HepG2 (cell line): Measurements from ENCODE around the gene TENM3. TPM values are rescaled to one million over a fixed set of nuclear protein-coding genes. Genes with fewer than 3 reads are reported as not detected.

Experiments used
- ATAC-seq: fragments of 200-7000 bp; cut with Tn5 transposase; 3 replicates; pipeline ENCODE4 v1.9.1; 2020; ENCODE audit warnings: mild to moderate bottlenecking, moderate library complexity
- BruUV-seq: library from RNA; stranded (reverse); fragments of 400-500 nt; replicated peaks from 2 replicates; lab custom pipeline; 2021; lab: Mats Ljungman, UMichigan
- CTCF ChIA-PET: fragments of 300-600 bp; formaldehyde crosslinking; extraction: SDS; loops from one replicate; lab custom pipeline; 2021; ENCODE audit warnings: low total read pairs, inconsistent platforms, low intra/inter-chr PET ratio; lab: Yijun Ruan, JAX
- POLR2A ChIA-PET: fragments of 350-600 bp; sonication (Branson Sonifier 250); formaldehyde crosslinking; loops from one replicate; lab custom pipeline; 2020; ENCODE audit warnings: antibody characterized with exemption, inconsistent platforms; lab: Yijun Ruan, JAX
- DNase-seq: peaks from one replicate; pipeline ENCODE4 v3.0.0-alpha.2; 2015; ENCODE audit warnings: low spot score
- FAIRE-seq: peaks from 3 replicates; lab custom pipeline; 2011; peaks lifted over from hg19 to GRCh38; lab: Jason Lieb, UNC
- H2AFZ ChIP-seq: one replicate; pipeline ENCODE4 v1.6.1; 2011; ENCODE audit warnings: low read length, inconsistent platforms
- H3K27ac ChIP-seq: fragments of 300-600 bp; 3 replicates; pipeline ENCODE4 v1.8.0; 2011; ENCODE audit warnings: mixed run types, mild to moderate bottlenecking, mixed read lengths, low read length, inconsistent platforms; ENCODE audit not compliant: insufficient read depth; ENCODE audit errors: extremely low read length
- H3K27me3 ChIP-seq, 2 experiments: fragments of 200-600 bp in 1 of 2; 2 replicates in 1 of 2; 3 replicates in 1 of 2; pipeline versions ENCODE4 v1.6.0 to v1.8.0; 2011; ENCODE audit warnings: low read length in 2 of 2, mild to moderate bottlenecking in 2 of 2, moderate library complexity in 2 of 2, inconsistent platforms in 1 of 2; ENCODE audit not compliant: insufficient read depth in 2 of 2, control insufficient read depth in 1 of 2
- H3K36me3 ChIP-seq, 2 experiments: fragments of 200-600 bp in 1 of 2; replicated peaks in 1 of 2; 2 replicates in 1 of 2; 3 replicates in 1 of 2; pipeline versions ENCODE4 v1.5.1 to v1.8.0; 2011; ENCODE audit warnings: low read length in 2 of 2, inconsistent platforms in 1 of 2; ENCODE audit not compliant: insufficient read depth in 2 of 2, control insufficient read depth in 1 of 2
- H3K4me1 ChIP-seq: 2 replicates; pipeline ENCODE4 v1.5.1; 2012; ENCODE audit warnings: low read length, inconsistent platforms; ENCODE audit not compliant: insufficient read depth
- H3K4me2 ChIP-seq: 2 replicates; pipeline ENCODE4 v1.6.0; 2011; ENCODE audit warnings: low read depth, low read length, inconsistent platforms
- H3K4me3 ChIP-seq, 3 experiments: fragments of 200-600 bp in 1 of 3; sonication (generic), shearing (Covaris generic) in 1 of 3; replicated peaks in 1 of 3; 2 replicates each; pipeline ENCODE4 v1.5.1; 2011 to 2016; ENCODE audit warnings: low read length in 3 of 3, inconsistent platforms in 2 of 3, low read depth in 2 of 3, mild to moderate bottlenecking in 2 of 3, control low read depth in 1 of 3, mixed read lengths in 1 of 3; ENCODE audit not compliant: insufficient read depth in 1 of 3
- H3K79me2 ChIP-seq: one replicate; pipeline ENCODE4 v1.6.1; 2011; ENCODE audit warnings: low read length, inconsistent platforms; ENCODE audit not compliant: insufficient read depth
- H3K9ac ChIP-seq: 2 replicates; pipeline ENCODE4 v1.6.0; 2011; ENCODE audit warnings: mild to moderate bottlenecking, low read depth, low read length, inconsistent platforms; ENCODE audit not compliant: insufficient read depth
- H3K9me3 ChIP-seq: 2 replicates; pipeline ENCODE4 v1.5.1; 2012; ENCODE audit warnings: mild to moderate bottlenecking, low read length
- H4K20me1 ChIP-seq: 2 replicates; pipeline ENCODE4 v1.6.0; 2011; ENCODE audit warnings: inconsistent platforms, mild to moderate bottlenecking, low read length, moderate library complexity; ENCODE audit not compliant: insufficient read depth
- JUNB ChIP-seq: sonication (generic); formaldehyde crosslinking; IDR thresholded peaks from 2 replicates; pipeline ENCODE4 v1.8.0; 2022; ENCODE audit warnings: missing genetic modification reagents, mild to moderate bottlenecking, borderline replicate concordance
- KAT8 ChIP-seq: IDR thresholded peaks from 2 replicates; pipeline ENCODE4 v1.6.1; 2016; ENCODE audit warnings: missing genetic modification reagents, missing compliant biosample characterization
- THYN1 ChIP-seq: sonication (generic); formaldehyde crosslinking; IDR thresholded peaks from 2 replicates; pipeline ENCODE4 v1.8.1; 2023; ENCODE audit warnings: low read depth, mild to moderate bottlenecking, moderate library complexity, missing genetic modification reagents, borderline replicate concordance
- TRIM24 ChIP-seq: sonication (generic); formaldehyde crosslinking; IDR thresholded peaks from 2 replicates; pipeline ENCODE4 v1.8.0; 2022; ENCODE audit warnings: mild to moderate bottlenecking, missing genetic modification reagents
- ZBTB1 ChIP-seq: sonication (generic); formaldehyde crosslinking; IDR thresholded peaks from 2 replicates; pipeline ENCODE4 v1.4.0; 2020; ENCODE audit warnings: missing genetic modification reagents, borderline replicate concordance
- ZFY ChIP-seq: sonication (generic); formaldehyde crosslinking; IDR thresholded peaks from 2 replicates; pipeline ENCODE4 v1.4.0; 2020; ENCODE audit warnings: missing genetic modification reagents
- ZNF143 ChIP-seq: sonication (generic); formaldehyde crosslinking; IDR thresholded peaks from 2 replicates; pipeline ENCODE4 v1.4.0; 2020; ENCODE audit warnings: missing genetic modification reagents
- ZNF30 ChIP-seq: sonication (generic); formaldehyde crosslinking; IDR thresholded peaks from 2 replicates; pipeline ENCODE4 v1.5.0; 2020; ENCODE audit warnings: mild to moderate bottlenecking, missing genetic modification reagents
- ZNF335 ChIP-seq: sonication (generic); formaldehyde crosslinking; IDR thresholded peaks from 2 replicates; pipeline ENCODE4 v1.4.0; 2020; ENCODE audit warnings: missing genetic modification reagents
- ZNF530 ChIP-seq: sonication (generic); formaldehyde crosslinking; IDR thresholded peaks from 2 replicates; pipeline ENCODE4 v1.5.0; 2020; ENCODE audit warnings: low read depth, mild to moderate bottlenecking, missing genetic modification reagents
- ZNF558 ChIP-seq: sonication (generic); formaldehyde crosslinking; IDR thresholded peaks from 2 replicates; pipeline ENCODE4 v1.9.0; 2022; ENCODE audit warnings: mild to moderate bottlenecking, missing genetic modification reagents, borderline replicate concordance
- WGBS: methylation state at CpG from one replicate; pipeline ENCODE4 v1.1.6; 2017; ENCODE audit warnings: low lambda C conversion rate; 5-methylcytosine and 5-hydroxymethylcytosine counted together
- in situ Hi-C: cut with HindIII; loops from 2 replicates; pipeline ENCODE4 v1.10.0; 2017; ENCODE audit warnings: low pct_unique_long_range_greater_than_20kb; ENCODE audit not compliant: extremely low pct_ligation_motif_present
- intact Hi-C: fragments of 100-400 bp; cut with micrococcal nuclease; formaldehyde crosslinking; loops from one replicate; pipeline ENCODE4 v1.10.0; 2022; ENCODE audit not compliant: unreplicated experiment
- polyA plus RNA-seq, 8 experiments: library from polyadenylated mRNA; depleted of rRNA in 3 of 8; stranded (reverse) in 7 of 8; unstranded in 1 of 8; fragments of >200 nt; fragmentation: Illumina TruSeq in 4 of 8; extraction: Trizol in 4 of 8; gene quantifications; 2 replicates each; pipeline versions ENCODE4 v1.2.1 to v1.2.3, GENCODE V29; 2011 to 2016; ENCODE audit warnings: low read depth in 4 of 8, missing spikeins in 1 of 8, mixed read lengths in 1 of 8; ENCODE audit not compliant: insufficient read depth in 1 of 8
- total RNA-seq, 5 experiments: library from RNA; depleted of rRNA; stranded (reverse); fragments of >200 nt; fragmentation: Illumina TruSeq; extraction: Trizol; gene quantifications; 2 replicates each; pipeline ENCODE4 v1.2.3, GENCODE V29; 2016; ENCODE audit warnings: low read depth in 1 of 5
- TF ChIP-seq, protein P1 (sequence below): sonication (generic); formaldehyde crosslinking; conservative IDR thresholded peaks from 2 replicates; pipeline ENCODE4 v1.8.0; 2022; ENCODE audit warnings: mild to moderate bottlenecking, moderate library complexity, missing genetic modification reagents
- TF ChIP-seq, protein P2 (sequence below): sonication (generic); formaldehyde crosslinking; IDR thresholded peaks from 2 replicates; pipeline ENCODE4 v1.9.0; 2022; ENCODE audit warnings: missing genetic modification reagents, mild to moderate bottlenecking, borderline replicate concordance

TENM3 gene
- total and polyA plus RNA-seq, 2 of the 13 experiments (the other 11 are each of a cell fraction or from before 2014, with no cell fraction given) = 0.04 TPM; not detected in 1

DNA sequence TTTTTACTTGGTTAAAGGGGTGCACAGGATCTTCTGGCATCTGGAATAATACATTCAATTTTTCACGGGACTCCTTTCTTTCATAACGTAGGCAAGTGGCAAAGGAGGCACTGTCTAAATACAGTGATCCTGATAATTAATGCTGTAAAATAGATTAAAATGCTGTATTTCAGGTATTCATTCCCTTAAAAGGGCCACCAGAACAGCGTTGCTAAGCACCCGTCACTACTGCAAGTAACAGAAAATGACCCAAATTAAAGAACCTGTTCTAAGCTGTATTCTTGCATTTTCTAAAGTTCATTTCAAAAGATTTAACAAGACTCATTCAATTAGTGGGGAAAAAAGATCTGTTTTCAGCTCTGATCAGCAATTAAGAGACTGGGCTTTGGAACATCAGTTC is 208.2 kb downstream of the TENM3 start:
- H3K9me3 ChIP-seq = no peaks in the 10 kb centered on the region
- TF ChIP-seq, protein P1, sequence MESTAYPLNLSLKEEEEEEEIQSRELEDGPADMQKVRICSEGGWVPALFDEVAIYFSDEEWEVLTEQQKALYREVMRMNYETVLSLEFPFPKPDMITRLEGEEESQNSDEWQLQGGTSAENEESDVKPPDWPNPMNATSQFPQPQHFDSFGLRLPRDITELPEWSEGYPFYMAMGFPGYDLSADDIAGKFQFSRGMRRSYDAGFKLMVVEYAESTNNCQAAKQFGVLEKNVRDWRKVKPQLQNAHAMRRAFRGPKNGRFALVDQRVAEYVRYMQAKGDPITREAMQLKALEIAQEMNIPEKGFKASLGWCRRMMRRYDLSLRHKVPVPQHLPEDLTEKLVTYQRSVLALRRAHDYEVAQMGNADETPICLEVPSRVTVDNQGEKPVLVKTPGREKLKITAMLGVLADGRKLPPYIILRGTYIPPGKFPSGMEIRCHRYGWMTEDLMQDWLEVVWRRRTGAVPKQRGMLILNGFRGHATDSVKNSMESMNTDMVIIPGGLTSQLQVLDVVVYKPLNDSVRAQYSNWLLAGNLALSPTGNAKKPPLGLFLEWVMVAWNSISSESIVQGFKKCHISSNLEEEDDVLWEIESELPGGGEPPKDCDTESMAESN = no peak
- no peak for TF ChIP-seq ZFY
- no peak for TF ChIP-seq KAT8 (CRISPR knock-in tag)
- TF ChIP-seq ZNF530 (CRISPR knock-in tag) = no peak
- TF ChIP-seq ZNF143 (CRISPR knock-in tag) = no peak
- TF ChIP-seq ZNF335 (CRISPR knock-in tag) = no peak
- no peak for TF ChIP-seq ZNF30 (CRISPR knock-in tag)
- no peak for TF ChIP-seq ZNF558 (CRISPR knock-in tag)
- TF ChIP-seq TRIM24 (CRISPR knock-in tag) = no peak
- no peak for TF ChIP-seq ZBTB1 (CRISPR knock-in tag)
- TF ChIP-seq, protein P2, sequence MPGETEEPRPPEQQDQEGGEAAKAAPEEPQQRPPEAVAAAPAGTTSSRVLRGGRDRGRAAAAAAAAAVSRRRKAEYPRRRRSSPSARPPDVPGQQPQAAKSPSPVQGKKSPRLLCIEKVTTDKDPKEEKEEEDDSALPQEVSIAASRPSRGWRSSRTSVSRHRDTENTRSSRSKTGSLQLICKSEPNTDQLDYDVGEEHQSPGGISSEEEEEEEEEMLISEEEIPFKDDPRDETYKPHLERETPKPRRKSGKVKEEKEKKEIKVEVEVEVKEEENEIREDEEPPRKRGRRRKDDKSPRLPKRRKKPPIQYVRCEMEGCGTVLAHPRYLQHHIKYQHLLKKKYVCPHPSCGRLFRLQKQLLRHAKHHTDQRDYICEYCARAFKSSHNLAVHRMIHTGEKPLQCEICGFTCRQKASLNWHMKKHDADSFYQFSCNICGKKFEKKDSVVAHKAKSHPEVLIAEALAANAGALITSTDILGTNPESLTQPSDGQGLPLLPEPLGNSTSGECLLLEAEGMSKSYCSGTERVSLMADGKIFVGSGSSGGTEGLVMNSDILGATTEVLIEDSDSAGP (CRISPR knock-in tag) = no peak
- no peak for TF ChIP-seq JUNB (CRISPR knock-in tag)
- no peak for TF ChIP-seq THYN1 (CRISPR knock-in tag)
- TF ChIP-seq, all 625 proteins: peak for 0
- H3K4me2 ChIP-seq = no peak overlapping the region
- in situ Hi-C loops = no loop called here
- BruUV-seq = no TSS peak
- peaks cover 8% of the 10 kb centered on the region for H3K4me1 ChIP-seq
- WGBS = 27% methylated on average over 4 of the region's 4 CpGs
- intact Hi-C loops = no loop called here
- H2AFZ ChIP-seq = no peak overlapping the region
- no peak overlapping the region for H3K9ac ChIP-seq
- H3K79me2 ChIP-seq = no peaks in the 10 kb centered on the region
- POLR2A ChIA-PET = no interaction called here
- H4K20me1 ChIP-seq = no peaks in the 10 kb centered on the region
- H3K27me3 ChIP-seq = peaks cover 3 to 42% of the 10 kb centered on the region in 2 experiments
- H3K27ac ChIP-seq = no peak overlapping the region
- no peak for FAIRE-seq
- no peak for ATAC-seq
- no peak for DNase-seq
- H3K4me3 ChIP-seq = no peak overlapping the region
- no peaks in the 10 kb centered on the region for H3K36me3 ChIP-seq
- CTCF ChIA-PET = no interaction called here
